ENCODE results near the gene CD3G. TPM values are rescaled to one million over a fixed set of nuclear protein-coding genes. Genes with fewer than 3 reads are reported as not detected.

Gene CD3G
- total RNA-seq, 4 donors from 2014 or later = 0.38 to 2.1 (median 1.4) TPM

GRCh38 chr11:118364956-118365615 is 20.9 kb downstream of the CD3G start:
- TF ChIP-seq CTCF (IDR thresholded peaks at IDR 0.05; ENCODE audit: low read depth) = no peak

GRCh38 chr11:118366287-118366686 is 22.1 kb downstream of the CD3G start:
- no peak for TF ChIP-seq CTCF (IDR thresholded peaks at IDR 0.05; ENCODE audit: low read depth)

- TF ChIP-seq CTCF (IDR thresholded peaks at IDR 0.05; ENCODE audit: low read depth) = no peak
These were observed 26.6 kb downstream of the CD3G start for GRCh38 chr11:118370774-118371173.

GRCh38 chr11:118373263-118373662 is 29.1 kb downstream of the CD3G start:
- TF ChIP-seq CTCF (IDR thresholded peaks at IDR 0.05; ENCODE audit: low read depth) = no peak

- no peak for TF ChIP-seq CTCF (IDR thresholded peaks at IDR 0.05; ENCODE audit: low read depth)
These were observed 29.7 kb downstream of the CD3G start for GRCh38 chr11:118373871-118374270.

GRCh38 chr11:118374729-118375128 is 30.6 kb downstream of the CD3G start:
- no peak for TF ChIP-seq CTCF (IDR thresholded peaks at IDR 0.05; ENCODE audit: low read depth)

GRCh38 chr11:118375978-118376377 is 31.8 kb downstream of the CD3G start:
- no peak for TF ChIP-seq CTCF (IDR thresholded peaks at IDR 0.05; ENCODE audit: low read depth)

Measured in subcutaneous adipose tissue (tissue), 4 donors.